ENCODE data around the gene GALNS.

GALNS gene

DNA sequence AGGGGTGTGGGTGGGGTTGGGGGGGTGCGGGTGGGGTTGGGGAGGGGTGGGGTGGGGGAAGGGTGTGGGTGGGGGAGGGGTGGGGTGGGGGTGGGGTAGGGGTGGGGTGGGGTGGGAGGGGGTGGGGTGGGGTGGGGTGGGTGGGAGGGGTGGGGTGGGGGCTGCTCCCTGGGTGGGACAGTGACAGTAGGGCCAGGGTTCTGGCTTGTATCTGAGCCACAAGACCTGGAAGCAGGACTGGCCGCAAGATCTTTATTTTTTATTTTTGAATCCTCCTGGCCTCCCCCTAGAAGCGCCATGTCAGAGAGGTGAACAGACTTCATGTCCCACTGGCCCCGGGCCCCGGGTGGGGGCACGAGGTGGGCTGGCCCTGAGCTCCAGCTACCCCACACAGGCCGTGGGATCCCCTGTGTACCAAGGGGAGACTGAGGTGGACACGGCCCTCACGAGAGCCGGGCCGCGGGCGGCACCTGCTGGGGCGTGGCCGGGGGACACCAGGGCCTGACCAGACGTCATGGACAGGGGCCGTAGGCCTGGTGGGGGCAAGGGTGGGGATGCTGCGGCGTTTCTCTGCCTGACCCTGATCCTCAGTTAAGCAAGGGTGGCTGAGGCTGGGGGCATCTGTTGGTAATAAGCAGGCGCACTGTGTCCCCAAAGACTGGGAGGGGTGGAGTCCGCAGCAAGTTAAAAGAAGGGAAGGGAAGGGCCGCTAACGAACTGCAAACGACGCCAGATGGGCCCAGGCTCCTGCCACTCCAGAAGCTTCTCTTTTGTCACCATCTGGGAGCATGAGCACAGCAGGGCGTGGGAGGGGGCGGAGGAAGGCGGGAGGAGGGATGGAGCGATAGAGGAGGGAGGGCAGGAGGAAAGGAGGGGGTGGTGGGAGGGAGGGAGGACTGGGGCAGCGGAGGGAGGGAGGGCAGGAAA, 32.0 kb upstream of the GALNS start:
- DNase-seq: peak; percentile 96 to 97

- no peak for DNase-seq
These were observed 31.3 kb upstream of the GALNS start for GRCh38 chr16:88888057-88888456.

- peak; percentile 99 for DNase-seq
These were observed 30.2 kb upstream of the GALNS start for GRCh38 chr16:88886845-88887521.

DNA sequence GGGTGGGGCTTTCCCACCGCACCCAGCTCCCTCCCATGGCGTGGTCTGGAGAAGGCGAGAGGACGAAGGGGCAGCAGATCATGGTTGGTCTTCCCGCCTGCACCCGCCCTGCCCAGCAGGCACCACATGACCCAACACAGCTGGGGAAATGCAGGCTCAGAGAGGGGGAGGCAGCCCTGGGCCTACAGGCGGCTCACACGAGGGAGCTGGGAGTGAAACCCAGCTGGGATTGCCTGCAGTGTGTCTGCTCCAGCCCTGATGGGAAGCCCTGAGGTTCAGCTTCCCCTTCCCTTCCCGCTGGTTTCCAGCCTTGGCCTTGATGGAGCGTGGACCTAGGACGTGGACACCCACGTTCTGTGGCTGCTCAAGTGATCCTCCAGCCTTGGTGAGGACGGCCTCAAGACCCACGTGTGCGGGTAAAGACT, 29.7 kb upstream of the GALNS start:
- DNase-seq: no peak

DNA sequence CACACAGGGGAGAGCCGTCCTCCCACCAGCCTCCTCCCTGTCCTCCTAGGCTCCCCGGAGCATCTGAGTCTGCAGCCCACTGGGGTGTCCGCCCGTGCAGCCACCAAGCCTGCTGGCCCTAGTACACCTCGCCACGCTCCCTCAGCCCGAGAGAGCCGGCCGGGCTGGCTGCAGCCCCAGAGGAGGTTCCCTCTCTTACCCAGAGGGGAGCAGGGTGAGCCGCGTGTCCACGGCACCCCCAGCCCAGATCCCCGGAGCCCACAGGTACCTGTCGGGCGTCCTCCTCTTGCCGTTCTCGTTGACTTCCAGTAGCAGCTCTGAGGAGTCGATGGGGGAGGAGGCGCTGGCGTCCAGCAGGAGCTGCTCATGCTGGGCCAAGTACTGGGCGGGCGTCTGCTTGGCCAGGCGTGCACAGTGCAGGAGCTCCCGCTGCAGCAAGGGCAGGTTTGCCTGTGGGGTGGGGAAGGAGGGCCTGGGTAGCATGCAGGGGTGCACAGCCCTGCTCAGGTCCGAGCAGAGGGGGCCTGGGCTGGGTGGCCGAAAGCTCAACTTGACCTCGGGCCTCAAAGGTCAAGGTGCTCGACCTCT, 29.0 kb upstream of the GALNS start:
- DNase-seq: no peak

GRCh38 chr16:88884569-88885271, 28.0 kb upstream of the GALNS start:
- DNase-seq: no peak

GRCh38 chr16:88883946-88884345, 27.2 kb upstream of the GALNS start:
- peak in 1 of 2 experiments; percentile 53 for DNase-seq

DNA sequence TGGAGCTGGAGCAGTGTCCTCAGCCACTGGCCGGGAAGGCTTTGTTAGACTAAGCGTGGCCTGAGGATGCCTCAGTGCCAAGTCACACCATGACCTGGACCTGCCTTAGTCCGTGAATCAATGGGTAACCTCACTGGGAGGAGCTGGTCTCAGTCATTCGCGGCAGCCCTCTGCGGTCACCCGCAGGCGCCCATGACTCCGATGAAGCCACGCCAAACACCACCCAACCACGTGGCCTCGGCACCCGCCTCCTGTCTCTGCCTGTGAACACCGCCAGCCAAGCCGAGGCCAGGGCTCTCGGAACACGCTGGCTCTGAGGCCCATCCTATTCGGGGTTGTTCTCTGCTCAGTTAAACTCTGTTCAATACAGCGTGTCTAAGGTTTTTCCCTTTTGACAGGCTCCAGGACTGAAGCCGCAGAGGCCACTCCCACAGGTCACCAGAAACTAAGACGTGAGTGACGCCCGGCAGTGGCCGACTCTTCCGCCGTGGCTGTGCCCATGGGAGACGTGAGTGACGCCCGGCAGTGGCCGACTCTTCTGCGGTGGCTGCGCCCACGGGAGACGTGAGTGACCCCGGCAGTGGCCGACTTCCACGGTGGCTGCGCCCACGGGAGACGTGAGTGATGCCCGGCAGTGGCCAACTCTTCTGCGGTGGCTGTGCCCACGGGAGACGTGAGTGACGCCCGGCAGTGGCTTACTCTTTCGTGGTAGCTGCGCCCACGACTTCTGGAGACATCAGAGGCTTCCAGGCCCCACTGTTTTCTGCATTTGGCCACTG, 26.6 kb upstream of the GALNS start:
- DNase-seq: no peak

GRCh38 chr16:88882358-88883030, 25.7 kb upstream of the GALNS start:
- no peak for DNase-seq

DNA sequence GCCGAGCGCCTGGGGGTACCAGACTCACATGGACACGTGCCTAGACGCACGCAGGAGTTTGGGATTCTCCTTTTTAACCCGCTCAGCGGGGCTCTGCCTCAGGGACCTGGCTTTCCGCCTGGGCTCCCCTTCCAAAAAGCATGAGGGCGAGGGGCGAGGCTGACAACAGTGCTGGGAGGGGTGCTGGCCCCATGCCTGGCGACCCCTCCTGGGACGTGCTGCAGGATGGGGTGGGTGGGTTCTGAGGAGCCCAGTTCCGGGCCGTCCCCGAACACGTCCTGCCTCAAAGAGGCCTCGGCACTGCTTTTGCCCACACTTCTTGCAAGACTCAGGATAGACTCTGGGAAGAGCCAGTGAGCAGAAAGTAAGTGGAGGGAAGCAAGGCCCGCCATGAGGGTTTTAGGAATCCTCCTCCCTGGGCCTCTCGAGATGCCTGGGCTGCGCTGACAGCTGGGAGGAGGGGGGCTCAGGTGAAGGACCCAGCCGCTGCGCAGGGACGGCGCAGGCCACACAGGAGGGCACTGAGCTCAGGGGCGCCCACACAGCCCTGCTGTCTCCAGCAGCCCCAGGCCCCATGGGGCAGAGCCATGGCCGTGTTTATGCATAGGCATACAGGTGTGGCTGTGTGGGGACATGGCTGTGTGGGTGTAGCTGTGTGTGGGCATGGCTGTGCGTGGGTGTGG, 25.1 kb upstream of the GALNS start:
- no peak for DNase-seq

DNA sequence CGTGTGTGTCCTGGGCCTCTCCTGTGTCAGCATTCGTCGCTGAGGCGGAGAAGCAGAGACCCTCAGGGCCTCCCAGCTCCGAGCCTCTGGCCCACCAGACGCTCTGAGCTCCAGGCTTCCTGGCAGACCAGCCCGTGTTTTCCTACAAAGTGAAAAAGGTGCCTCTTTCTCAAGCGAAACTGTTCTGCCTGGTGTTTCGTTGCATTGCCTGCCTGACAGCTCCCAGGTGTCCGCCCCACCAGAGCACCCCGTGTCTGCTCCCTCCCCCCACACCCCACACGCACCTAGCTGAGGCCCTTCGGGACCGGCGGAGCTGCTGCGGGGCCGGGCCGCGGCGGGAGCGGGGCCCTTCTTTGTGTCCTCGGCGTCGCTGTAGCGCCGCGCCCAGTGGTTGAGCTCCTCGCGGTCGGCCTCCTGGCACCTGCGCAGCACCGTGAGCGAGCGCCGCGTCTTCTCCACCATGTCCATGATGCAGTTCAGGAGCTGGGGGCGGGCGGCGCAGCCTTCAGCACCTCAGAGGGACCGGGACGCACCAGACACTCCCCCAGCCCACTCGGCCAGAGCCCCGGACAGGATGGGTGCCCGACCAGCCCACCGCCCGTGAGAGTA, 24.4 kb upstream of the GALNS start:
- DNase-seq: no peak

- no peak for DNase-seq
These were observed 23.7 kb upstream of the GALNS start for GRCh38 chr16:88880226-88881006.

DNA sequence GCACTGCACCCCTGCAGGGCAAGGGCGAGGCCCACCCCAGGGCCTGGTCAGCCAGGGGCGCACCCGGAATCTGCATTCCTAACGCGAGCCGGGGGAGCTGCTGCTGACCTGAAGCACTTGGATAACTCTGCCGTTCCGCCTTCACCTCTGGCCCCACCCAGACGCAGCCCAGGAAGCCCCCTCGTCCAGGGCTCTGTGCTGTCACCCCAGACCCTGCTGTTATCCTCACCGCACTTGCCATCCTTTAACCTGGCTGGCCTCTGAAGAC, 23.0 kb upstream of the GALNS start:
- DNase-seq: no peak

DNA sequence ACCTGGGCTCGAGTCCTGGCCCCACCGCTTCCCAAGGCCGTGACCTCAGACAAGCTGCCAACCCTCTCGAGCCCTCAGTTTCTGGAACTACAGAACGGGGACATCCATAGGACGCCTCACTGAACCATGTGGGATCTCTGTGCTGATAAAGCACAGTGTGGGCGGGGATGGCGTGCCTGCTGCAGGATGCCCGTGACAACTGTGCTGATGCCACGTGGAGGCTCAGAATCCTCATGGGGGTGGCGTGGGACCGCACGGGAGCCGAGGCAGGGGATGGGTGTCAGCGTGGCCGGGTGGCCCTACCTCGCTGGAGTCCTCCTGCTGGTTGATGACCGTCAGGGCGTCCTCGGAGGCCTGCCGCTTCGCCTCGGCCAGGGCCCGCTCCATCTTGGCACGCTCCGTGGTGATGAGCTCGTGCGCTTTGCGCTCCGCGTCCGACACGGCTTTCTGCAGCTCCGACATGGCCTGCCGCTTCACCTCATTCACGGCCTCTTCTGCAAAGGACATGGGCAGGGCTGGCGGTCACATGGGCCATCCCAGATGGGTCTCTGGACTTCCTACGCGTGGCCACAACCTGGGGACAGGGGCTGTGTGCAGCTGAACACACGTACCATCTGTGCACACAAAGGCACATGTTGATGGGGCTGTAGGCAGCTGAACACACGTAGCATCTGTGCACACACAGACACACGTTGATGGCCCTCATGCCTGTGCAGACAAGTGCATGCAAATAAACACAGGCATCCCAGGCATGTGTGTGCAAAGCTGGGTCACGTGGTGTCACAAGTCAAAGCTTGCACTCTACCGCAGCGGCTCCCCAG, 22.4 kb upstream of the GALNS start:
- no peak for DNase-seq

GRCh38 chr16:88878356-88878755, 21.6 kb upstream of the GALNS start:
- DNase-seq: no peak

DNA sequence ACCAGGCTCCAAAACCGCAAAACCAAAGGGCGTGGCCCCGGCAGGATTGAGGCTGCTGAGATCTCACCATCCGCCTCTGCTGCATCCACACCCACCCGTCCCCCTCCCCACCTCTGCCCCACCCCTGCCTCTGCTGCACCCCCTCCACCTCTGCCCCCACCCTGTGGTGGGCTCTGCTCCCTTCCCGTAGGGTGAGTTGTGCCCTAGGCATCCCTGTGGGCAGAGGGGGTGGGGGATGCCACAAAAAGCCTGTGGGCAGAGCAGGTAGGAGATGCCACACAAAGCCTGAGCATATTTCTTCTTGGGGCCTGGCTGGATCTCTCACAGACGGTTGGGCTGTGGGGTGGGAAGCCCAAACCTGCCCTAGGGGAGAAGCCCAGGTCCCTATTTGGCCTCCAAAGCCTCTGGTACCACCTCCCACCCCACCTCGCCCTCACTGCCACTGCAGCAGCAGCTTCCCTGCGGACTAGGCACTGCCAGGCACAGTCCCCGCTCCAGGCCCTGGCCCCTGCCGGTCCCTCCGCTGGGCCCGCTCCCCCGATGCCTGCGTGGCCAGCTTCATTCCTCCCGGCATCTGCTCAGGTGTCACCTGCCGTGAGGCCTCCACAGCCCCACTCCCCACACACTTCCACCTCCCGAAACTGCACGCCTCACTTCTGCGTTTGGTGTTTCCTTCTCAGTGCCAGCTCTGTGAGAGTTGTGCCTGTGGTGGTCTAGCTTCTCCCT, 21.0 kb upstream of the GALNS start:
- DNase-seq: no peak

- DNase-seq: no peak
These were observed 20.3 kb upstream of the GALNS start for GRCh38 chr16:88876942-88877526.

DNA sequence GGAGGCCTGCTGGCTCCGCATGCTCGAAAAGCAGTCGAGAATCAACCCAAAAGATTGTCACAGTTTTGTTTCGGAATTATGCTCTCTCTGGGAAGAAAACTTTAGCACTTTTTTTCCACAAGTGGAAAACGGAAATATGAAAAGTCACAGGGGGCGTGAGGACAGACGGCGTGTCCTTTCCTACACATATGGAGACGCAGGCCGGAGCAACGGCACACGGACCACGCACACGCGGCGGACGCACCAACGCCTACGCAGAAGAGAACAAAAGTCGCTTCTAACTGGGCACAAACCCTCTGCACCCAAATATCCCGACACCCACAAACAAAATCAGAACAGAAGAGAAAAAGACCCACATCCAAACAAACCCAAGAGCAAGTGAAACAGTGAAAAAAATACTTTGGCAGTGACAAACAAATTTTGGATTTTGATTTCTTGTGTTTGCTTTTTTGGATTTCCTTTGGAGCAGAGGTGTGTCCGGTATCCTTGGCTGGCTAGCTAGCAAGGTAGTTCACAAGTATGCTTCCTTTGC, 19.0 kb upstream of the GALNS start:
- no peak for DNase-seq

Data from NCI-H524 (cell line).